Fibroblast of the aortic adventitia (primary cell): ENCODE measurements around the gene ELF4. TPM values are rescaled to one million over a fixed set of nuclear protein-coding genes. Genes with fewer than 3 reads are reported as not detected.
A peak's percentile ranks its signal among the peaks of the same experiment; 100 is the strongest.

Experiments
- DNase-seq: peaks from one replicate; pipeline ENCODE4 v3.0.0-alpha.2; 2010; ENCODE audit warnings: low read depth
- H3K4me3 ChIP-seq: 2 replicates; pipeline ENCODE4 v1.5.1; 2011; ENCODE audit warnings: low read depth, mild to moderate bottlenecking, control low read depth, low read length, moderate library complexity
- CTCF ChIP-seq: IDR thresholded peaks from 2 replicates; pipeline ENCODE4 v1.5.1; 2011; ENCODE audit warnings: mild to moderate bottlenecking, low read length, control low read depth, inconsistent platforms; ENCODE audit not compliant: insufficient read depth
- total RNA-seq: library from RNA; depleted of rRNA; stranded (reverse); fragments of >200 nt; gene quantifications from 2 replicates; pipeline ENCODE4 v1.2.3, GENCODE V29; 2012; ENCODE audit warnings: low replicate concordance

The ELF4 gene
- total RNA-seq, 1 donor, result 16.6 TPM

DNA sequence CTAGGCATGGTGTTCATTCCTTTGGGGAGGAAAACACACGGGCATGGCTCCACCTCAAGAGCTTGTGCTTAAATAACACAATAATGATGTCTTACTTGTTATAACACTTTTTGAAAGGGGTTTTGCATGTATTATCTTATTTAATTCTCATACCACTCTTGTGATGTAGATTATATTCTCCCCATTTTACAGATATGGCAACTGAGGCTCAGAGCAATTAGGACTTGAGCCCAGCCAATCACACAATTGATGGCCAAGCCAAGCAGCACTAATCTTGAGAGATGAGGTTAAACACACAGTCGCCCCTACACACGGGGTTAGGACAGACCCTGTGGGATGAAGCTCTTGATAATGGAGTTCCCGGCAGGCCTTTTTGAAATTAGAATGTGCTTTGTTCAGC lies 82.7 kb downstream of the ELF4 start:
- no peak overlapping the region for H3K4me3 ChIP-seq
- TF ChIP-seq CTCF, result no peak
- DNase-seq, result no peak

DNA sequence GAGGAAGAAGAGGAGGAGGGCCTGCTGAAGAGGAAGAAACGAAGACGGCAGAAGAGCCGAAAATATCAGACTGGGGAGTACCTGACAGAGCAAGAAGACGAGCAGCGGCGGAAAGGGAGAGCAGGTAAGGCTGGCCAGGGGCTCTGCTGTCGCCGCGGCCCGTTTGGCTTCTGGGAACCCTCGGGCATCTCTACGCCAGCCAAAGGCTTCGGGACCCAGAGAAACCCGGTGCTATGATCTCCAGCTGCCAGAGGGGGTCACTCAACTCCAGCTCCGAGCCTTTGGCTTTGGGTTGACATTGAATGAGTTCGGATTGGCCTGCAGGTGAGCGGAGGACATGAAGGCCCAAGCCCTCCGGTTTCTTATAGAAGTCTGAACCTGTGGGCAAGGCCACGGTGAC lies 85.0 kb downstream of the ELF4 start:
- no peak overlapping the region for H3K4me3 ChIP-seq
- TF ChIP-seq CTCF, result no peak
- DNase-seq, result no peak

DNA sequence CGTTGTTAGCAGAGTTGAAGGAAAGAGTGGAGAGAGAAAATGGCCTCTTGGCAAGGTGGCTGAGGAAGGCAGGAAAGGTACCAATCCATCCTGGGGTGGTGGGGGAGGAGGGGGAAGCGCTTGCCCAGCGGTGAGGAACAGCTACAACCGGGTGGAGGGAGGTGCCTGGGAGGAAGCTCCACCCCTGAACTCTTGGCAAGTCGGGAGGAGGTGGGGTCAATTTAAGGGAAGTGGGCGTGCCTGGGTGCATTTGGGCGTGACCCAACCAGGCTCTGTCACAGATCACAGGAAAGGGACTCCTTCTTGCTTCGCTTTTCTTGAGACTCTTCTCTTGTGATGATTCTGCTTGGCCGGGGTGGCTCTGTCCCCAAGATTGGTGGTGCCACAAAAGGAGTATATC lies 86.2 kb downstream of the ELF4 start:
- TF ChIP-seq CTCF, result no peak
- no peak overlapping the region for H3K4me3 ChIP-seq
- DNase-seq, result peak; percentile 67

- no peak for TF ChIP-seq CTCF
- no peak overlapping the region for H3K4me3 ChIP-seq
- DNase-seq, result no peak
These were observed 89.5 kb downstream of the ELF4 start for GRCh38 chrX:130020661-130021324.

DNA sequence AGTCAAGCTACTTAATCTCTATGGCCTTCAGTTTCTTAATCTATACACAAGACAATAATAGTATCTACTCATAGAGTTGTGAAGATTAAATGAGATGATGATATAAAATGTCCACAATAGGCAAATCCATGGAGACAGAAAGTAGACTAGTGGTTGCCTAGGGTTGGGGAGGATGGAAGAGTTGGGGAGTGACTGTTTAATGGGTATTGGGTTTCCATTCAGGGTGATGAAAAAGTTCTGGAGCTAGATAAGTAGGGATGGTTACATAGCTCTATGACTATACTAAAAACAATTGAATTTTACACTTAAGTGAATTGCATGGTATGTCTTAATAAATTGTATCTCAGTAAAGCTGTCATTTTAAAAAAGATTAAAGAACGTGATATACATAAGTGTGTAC lies 92.2 kb downstream of the ELF4 start:
- no peak for TF ChIP-seq CTCF
- DNase-seq, result no peak
- H3K4me3 ChIP-seq, result no peak overlapping the region

- no peak for TF ChIP-seq CTCF
- no peak overlapping the region for H3K4me3 ChIP-seq
- DNase-seq, result no peak
These were observed 95.1 kb downstream of the ELF4 start for GRCh38 chrX:130015181-130015580.

Other genes with a start within 250 kb of the ELF4 start
- 19.1 and 34.1 TPM in 2 replicates for gene UTP14A, start 204.3 kb downstream of the ELF4 start, total RNA-seq
- gene BCORL1, start 127.9 kb downstream of the ELF4 start, total RNA-seq, result 0.49 and 1.9 TPM in 2 replicates
- gene AIFM1, start 55.3 kb upstream of the ELF4 start, total RNA-seq, result 18.1 and 20.9 TPM in 2 replicates
- gene RAB33A, start 61.5 kb upstream of the ELF4 start, total RNA-seq, result 3.0 TPM in 1 of 2 replicates, not detected in the other
- gene ZNF280C, start 158.4 kb upstream of the ELF4 start, total RNA-seq, result 3.9 and 8.6 TPM in 2 replicates
- gene SLC25A14, start 229.4 kb upstream of the ELF4 start, total RNA-seq, result 9.3 and 17.2 TPM in 2 replicates